Astrocyte (in vitro differentiated cells and primary cell): Measurements from ENCODE around the gene JAKMIP3. TPM values are rescaled to one million over a fixed set of nuclear protein-coding genes. Genes with fewer than 3 reads are reported as not detected.

Experiments used
- DNase-seq: peaks from one replicate; pipeline ENCODE4 v3.0.0-alpha.2; 2010; ENCODE audit warnings: low read depth
- FAIRE-seq: peaks from 2 replicates; lab custom pipeline; 2011; peaks lifted over from hg19 to GRCh38; lab: Jason Lieb, UNC
- H2AFZ ChIP-seq: 2 replicates; pipeline ENCODE4 v1.6.0; 2012; ENCODE audit warnings: low read depth, low read length, inconsistent platforms
- H3K27ac ChIP-seq: 2 replicates; pipeline ENCODE4 v1.5.1; 2011; ENCODE audit warnings: low read depth, low read length, inconsistent platforms
- H3K27me3 ChIP-seq: 2 replicates; pipeline ENCODE4 v1.6.0; 2011; ENCODE audit warnings: low read length, inconsistent platforms; ENCODE audit not compliant: insufficient read depth
- H3K36me3 ChIP-seq: 2 replicates; pipeline ENCODE4 v1.5.1; 2011; ENCODE audit warnings: low read length, inconsistent platforms; ENCODE audit not compliant: insufficient read depth
- H3K4me1 ChIP-seq: 2 replicates; pipeline ENCODE4 v1.5.1; 2011; ENCODE audit warnings: low read length, inconsistent platforms; ENCODE audit not compliant: insufficient read depth
- H3K4me2 ChIP-seq: 2 replicates; pipeline ENCODE4 v1.6.0; 2012; ENCODE audit warnings: low read length, inconsistent platforms
- H3K4me3 ChIP-seq: 2 replicates; pipeline ENCODE4 v1.5.1; 2011; ENCODE audit warnings: low read depth, mild to moderate bottlenecking, low read length, inconsistent platforms; ENCODE audit not compliant: insufficient read depth
- H3K79me2 ChIP-seq: 2 replicates; pipeline ENCODE4 v1.6.0; 2012; ENCODE audit warnings: mild to moderate bottlenecking, low read length, inconsistent platforms; ENCODE audit not compliant: insufficient read depth
- H3K9ac ChIP-seq: 2 replicates; pipeline ENCODE4 v1.6.0; 2012; ENCODE audit warnings: mild to moderate bottlenecking, low read length, inconsistent platforms
- H3K9me3 ChIP-seq: 2 replicates; pipeline ENCODE4 v1.5.1; 2012; ENCODE audit warnings: low read depth, mild to moderate bottlenecking, low read length, inconsistent platforms; ENCODE audit not compliant: insufficient read depth
- H4K20me1 ChIP-seq: 2 replicates; pipeline ENCODE4 v1.6.0; 2012; ENCODE audit warnings: low read length, inconsistent platforms; ENCODE audit not compliant: insufficient read depth
- H3K27ac Mint-ChIP-seq: one replicate; pipeline ENCODE4 v1.8.0; 2021; ENCODE audit warnings: mild to moderate bottlenecking, mixed read lengths; ENCODE audit not compliant: unreplicated experiment
- H3K27me3 Mint-ChIP-seq: one replicate; pipeline ENCODE4 v1.8.0; 2021; ENCODE audit warnings: low read depth, mixed read lengths; ENCODE audit not compliant: unreplicated experiment
- H3K36me3 Mint-ChIP-seq: one replicate; pipeline ENCODE4 v1.8.0; 2021; ENCODE audit warnings: low read depth, mixed read lengths; ENCODE audit not compliant: unreplicated experiment
- H3K4me1 Mint-ChIP-seq: one replicate; pipeline ENCODE4 v1.8.0; 2021; ENCODE audit warnings: low read depth, mixed read lengths; ENCODE audit not compliant: unreplicated experiment
- H3K4me3 Mint-ChIP-seq: one replicate; pipeline ENCODE4 v1.8.0; 2021; ENCODE audit warnings: mild to moderate bottlenecking, moderate library complexity, mixed read lengths; ENCODE audit not compliant: unreplicated experiment
- H3K9me3 Mint-ChIP-seq: one replicate; pipeline ENCODE4 v1.8.0; 2021; ENCODE audit warnings: mild to moderate bottlenecking, mixed read lengths; ENCODE audit not compliant: unreplicated experiment
- EZH2 ChIP-seq: IDR thresholded peaks from 2 replicates; pipeline ENCODE4 v1.6.1; 2012; ENCODE audit warnings: mild to moderate bottlenecking, low read length, inconsistent platforms; ENCODE audit not compliant: insufficient read depth
- total RNA-seq: library from RNA; stranded (reverse); gene quantifications from 2 replicates; pipeline ENCODE4 v1.2.1, GENCODE V29; 2021
- TF ChIP-seq, protein P1 (sequence below): IDR thresholded peaks from 2 replicates; pipeline ENCODE4 v1.5.1; 2011; ENCODE audit warnings: low read depth, mild to moderate bottlenecking, inconsistent platforms, low read length, moderate library complexity; ENCODE audit not compliant: insufficient read depth

The JAKMIP3 gene
- total RNA-seq, 1 donor from 2014 or later, result 0.54 TPM

DNA sequence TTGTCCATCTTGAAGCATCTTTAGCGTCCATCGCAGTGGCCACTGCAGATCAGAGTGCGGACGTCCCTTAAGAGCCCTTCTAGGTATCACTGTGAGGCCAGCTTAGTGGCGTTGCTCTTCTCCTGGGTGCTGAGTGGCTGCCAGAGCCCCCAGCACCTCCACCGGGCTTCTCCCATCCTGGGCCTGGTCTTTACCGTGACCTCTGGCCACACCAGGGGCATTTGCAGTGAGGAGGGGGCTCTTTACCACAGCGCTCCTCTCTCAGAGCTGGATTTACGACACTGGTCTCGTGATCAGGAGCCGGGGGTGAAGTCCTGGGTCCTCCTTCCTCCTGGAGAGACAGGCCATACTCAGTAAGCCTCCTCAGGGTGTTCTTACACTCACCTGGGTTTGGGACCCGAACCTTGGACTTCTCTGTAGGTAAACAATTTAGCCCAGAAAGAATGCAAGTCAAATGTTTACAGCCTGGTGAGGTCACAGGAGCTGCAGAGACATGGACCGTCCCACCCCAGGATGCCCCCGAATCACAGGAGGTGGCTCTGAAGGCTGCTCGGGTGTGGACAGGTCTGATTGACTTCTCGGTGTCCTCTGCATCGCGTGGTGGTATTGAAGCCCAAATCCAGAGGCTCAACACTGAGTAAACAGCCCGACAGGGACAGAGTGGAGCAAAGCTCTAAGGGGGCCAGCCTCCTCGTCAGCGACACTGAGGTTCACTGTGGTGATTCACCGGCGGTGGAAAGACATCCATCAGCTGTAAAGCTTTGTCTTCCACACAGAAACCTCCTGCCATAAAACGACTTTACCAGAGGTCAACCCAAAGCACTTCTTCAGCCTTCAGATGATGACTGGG is 33.0 kb downstream of the JAKMIP3 start:
- no peak overlapping the region for H2AFZ ChIP-seq
- no peak overlapping the region for H3K4me3 Mint-ChIP-seq
- peaks cover 52% of the 10 kb centered on the region for H3K27me3 Mint-ChIP-seq
- H3K36me3 ChIP-seq, result no peaks in the 10 kb centered on the region
- no peak for DNase-seq
- H3K27ac ChIP-seq, result no peak overlapping the region
- FAIRE-seq, result no peak
- H3K9ac ChIP-seq, result no peak overlapping the region
- peaks cover 11% of the 10 kb centered on the region for H3K4me1 Mint-ChIP-seq
- peaks cover 2% of the 10 kb centered on the region for H3K9me3 Mint-ChIP-seq
- H4K20me1 ChIP-seq, result no peaks in the 10 kb centered on the region
- no peak overlapping the region for H3K4me2 ChIP-seq
- no peaks in the 10 kb centered on the region for H3K9me3 ChIP-seq
- H3K4me1 ChIP-seq, result no peaks in the 10 kb centered on the region
- TF ChIP-seq, protein P1, sequence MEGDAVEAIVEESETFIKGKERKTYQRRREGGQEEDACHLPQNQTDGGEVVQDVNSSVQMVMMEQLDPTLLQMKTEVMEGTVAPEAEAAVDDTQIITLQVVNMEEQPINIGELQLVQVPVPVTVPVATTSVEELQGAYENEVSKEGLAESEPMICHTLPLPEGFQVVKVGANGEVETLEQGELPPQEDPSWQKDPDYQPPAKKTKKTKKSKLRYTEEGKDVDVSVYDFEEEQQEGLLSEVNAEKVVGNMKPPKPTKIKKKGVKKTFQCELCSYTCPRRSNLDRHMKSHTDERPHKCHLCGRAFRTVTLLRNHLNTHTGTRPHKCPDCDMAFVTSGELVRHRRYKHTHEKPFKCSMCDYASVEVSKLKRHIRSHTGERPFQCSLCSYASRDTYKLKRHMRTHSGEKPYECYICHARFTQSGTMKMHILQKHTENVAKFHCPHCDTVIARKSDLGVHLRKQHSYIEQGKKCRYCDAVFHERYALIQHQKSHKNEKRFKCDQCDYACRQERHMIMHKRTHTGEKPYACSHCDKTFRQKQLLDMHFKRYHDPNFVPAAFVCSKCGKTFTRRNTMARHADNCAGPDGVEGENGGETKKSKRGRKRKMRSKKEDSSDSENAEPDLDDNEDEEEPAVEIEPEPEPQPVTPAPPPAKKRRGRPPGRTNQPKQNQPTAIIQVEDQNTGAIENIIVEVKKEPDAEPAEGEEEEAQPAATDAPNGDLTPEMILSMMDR, result no peak
- no peak for TF ChIP-seq EZH2
- no peak overlapping the region for H3K27ac Mint-ChIP-seq
- no peaks in the 10 kb centered on the region for H3K79me2 ChIP-seq
- no peaks in the 10 kb centered on the region for H3K27me3 ChIP-seq
- no peak overlapping the region for H3K4me3 ChIP-seq
- H3K36me3 Mint-ChIP-seq, result peaks cover 1% of the 10 kb centered on the region

DNA sequence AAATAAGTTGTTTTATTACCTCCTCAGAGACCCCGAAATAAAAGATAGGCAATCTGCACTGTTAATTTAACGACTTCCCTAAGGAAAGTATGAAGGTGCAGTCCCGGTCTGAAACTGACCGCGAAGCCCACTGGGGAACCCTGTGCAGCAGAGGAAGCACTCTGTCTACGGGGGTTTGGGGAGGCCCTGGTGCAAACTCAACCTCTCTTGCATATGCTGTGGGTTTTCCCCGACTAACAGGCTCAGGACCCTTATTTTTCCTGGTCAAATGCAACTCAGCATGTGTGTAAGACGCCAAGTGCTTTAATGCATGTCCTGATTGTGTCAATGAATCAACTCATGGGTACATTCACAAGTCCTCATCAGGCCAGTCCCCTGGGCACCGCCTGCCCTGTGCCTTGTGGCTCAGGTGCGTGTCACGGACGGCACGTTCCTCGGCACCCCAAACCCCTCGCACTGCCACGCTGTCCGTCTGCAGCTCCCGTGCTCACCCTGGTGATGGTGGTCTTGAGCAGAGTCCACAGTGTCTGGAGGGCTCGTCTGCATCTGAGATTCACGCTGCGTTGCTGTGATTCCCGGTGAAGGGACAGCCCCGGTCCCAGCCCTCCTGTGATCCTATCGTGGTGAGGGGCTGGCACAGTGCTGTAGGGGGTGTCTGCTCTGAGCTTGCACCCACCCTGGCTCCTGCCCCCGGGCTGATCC is 33.8 kb downstream of the JAKMIP3 start:
- Mint-ChIP-seq H3K36me3 (no peaks in the 10 kb centered on the region), H3K4me3 (no peak overlapping the region), H3K9me3 (peaks cover 2% of the 10 kb centered on the region), H3K4me1 (peaks cover 11% of the 10 kb centered on the region), H3K27ac (no peak overlapping the region), H3K27me3 (peaks cover 49% of the 10 kb centered on the region)
- no peaks in the 10 kb centered on the region for H3K36me3 ChIP-seq
- H3K9ac ChIP-seq, result no peak overlapping the region
- H3K27ac ChIP-seq, result no peak overlapping the region
- H3K4me2 ChIP-seq, result no peak overlapping the region
- H3K4me3 ChIP-seq, result no peak overlapping the region
- DNase-seq (no peak), FAIRE-seq (no peak)
- H3K79me2 ChIP-seq, result no peaks in the 10 kb centered on the region
- no peaks in the 10 kb centered on the region for H4K20me1 ChIP-seq
- no peaks in the 10 kb centered on the region for H3K27me3 ChIP-seq
- no peaks in the 10 kb centered on the region for H3K9me3 ChIP-seq
- TF ChIP-seq, protein P1, result no peak
- TF ChIP-seq EZH2, result no peak
- H3K4me1 ChIP-seq, result no peaks in the 10 kb centered on the region
- H2AFZ ChIP-seq, result no peak overlapping the region
